ENCODE measurements around the gene VDAC2. TPM values are rescaled to one million over a fixed set of nuclear protein-coding genes. Genes with fewer than 3 reads are reported as not detected.

Gene VDAC2
- total RNA-seq, 4 donors from 2014 or later = 219 to 319 (median 285) TPM

- Histone ChIP-seq H3K36me3 (no peaks in the 10 kb centered on the region), H3K4me1 (peaks cover 5 to 26% (median 13%) of the 10 kb centered on the region in 3 donors), H3K4me3 (no peak overlapping the region), H3K9me3 (no peaks in the 10 kb centered on the region), H3K27me3 (no peaks in the 10 kb centered on the region), H3K27ac (peak overlapping the region; percentile 72 to 90 (median 81))
- TF ChIP-seq POLR2A (IDR thresholded peaks at IDR 0.05) (no peak), CTCF (IDR thresholded peaks at IDR 0.05) (no peak)
- intact Hi-C loops (cut with DNase I) = no loop called here
- DNase-seq = no peak
- WGBS, 2 donors = 75 to 76% methylated on average over 12 to 19 of the region's 25 CpGs
Observed at GRCh38 chr10:75261813-75262705, 51.5 kb downstream of the VDAC2 start.

GRCh38 chr10:75263806-75264205, 53.2 kb downstream of the VDAC2 start:
- Histone ChIP-seq H3K36me3 (no peaks in the 10 kb centered on the region), H3K4me1 (peaks cover 5 to 26% (median 13%) of the 10 kb centered on the region in 3 donors), H3K4me3 (no peak overlapping the region), H3K9me3 (no peaks in the 10 kb centered on the region), H3K27me3 (no peaks in the 10 kb centered on the region), H3K27ac (peak overlapping the region in 3 of 4 donors; percentile 76 to 90 (median 86))
- intact Hi-C loops (cut with DNase I) = no loop called here
- 100% methylated on average over 1 of the region's 1 CpG for WGBS, 2 donors
- no peak for DNase-seq
- no peak for TF ChIP-seq POLR2A (IDR thresholded peaks at IDR 0.05)
- TF ChIP-seq CTCF (IDR thresholded peaks at IDR 0.05) = no peak

GRCh38 chr10:75265856-75266255, 55.3 kb downstream of the VDAC2 start:
- intact Hi-C loops (cut with DNase I) = no loop called here
- no peak overlapping the region for H3K27ac ChIP-seq
- 58 to 77% methylated on average over 5 of the region's 6 CpGs for WGBS, 2 donors
- no peaks in the 10 kb centered on the region for H3K27me3 ChIP-seq
- peaks cover 5 to 26% (median 13%) of the 10 kb centered on the region in 3 donors for H3K4me1 ChIP-seq
- TF ChIP-seq POLR2A (IDR thresholded peaks at IDR 0.05) (no peak), CTCF (IDR thresholded peaks at IDR 0.05) (no peak)
- H3K36me3 ChIP-seq = no peaks in the 10 kb centered on the region
- H3K9me3 ChIP-seq = no peaks in the 10 kb centered on the region
- H3K4me3 ChIP-seq = no peak overlapping the region
- DNase-seq = no peak

GRCh38 chr10:75266945-75267344, 56.3 kb downstream of the VDAC2 start:
- DNase-seq = no peak
- Histone ChIP-seq H3K4me3 (no peak overlapping the region), H3K4me1 (peaks cover 3 to 21% (median 10%) of the 10 kb centered on the region in 3 donors), H3K9me3 (no peaks in the 10 kb centered on the region), H3K36me3 (no peaks in the 10 kb centered on the region), H3K27me3 (no peaks in the 10 kb centered on the region), H3K27ac (no peak overlapping the region)
- TF ChIP-seq CTCF (IDR thresholded peaks at IDR 0.05) (no peak), POLR2A (IDR thresholded peaks at IDR 0.05) (no peak)
- WGBS, 2 donors = 64 to 72% methylated on average over 5 of the region's 5 CpGs
- intact Hi-C loops (cut with DNase I) = no loop called here

- H3K4me3 ChIP-seq = no peak overlapping the region
- intact Hi-C loops (cut with DNase I) = no loop called here
- TF ChIP-seq POLR2A (IDR thresholded peaks at IDR 0.05) (no peak), CTCF (IDR thresholded peaks at IDR 0.05) (no peak)
Observed at GRCh38 chr10:75269605-75270004, 59.0 kb downstream of the VDAC2 start.

More at GRCh38 chr10:75269605-75270004, 59.0 kb downstream of the VDAC2 start:
- Histone ChIP-seq H3K36me3 (no peaks in the 10 kb centered on the region), H3K4me1 (peaks cover 0 to 5% (median 0%) of the 10 kb centered on the region in 3 donors), H3K27ac (no peak overlapping the region), H3K9me3 (no peaks in the 10 kb centered on the region), H3K27me3 (no peaks in the 10 kb centered on the region)
- no peak for DNase-seq
- 89 to 94% methylated on average over 4 of the region's 5 CpGs for WGBS, 2 donors

All from esophagus squamous epithelium (tissue), 5 donors.